Measurements from ENCODE around the gene MSANTD3. TPM values are rescaled to one million over a fixed set of nuclear protein-coding genes. Genes with fewer than 3 reads are reported as not detected.

MSANTD3 gene
- total and polyA plus RNA-seq, 9 of the 15 experiments (the other 6 are each of a cell fraction or from before 2014, with no cell fraction given), result 9.4 to 28.7 (median 22.3) TPM

GRCh38 chr9:100426530-100427365 is at the start of gene MSANTD3 (continued):
- TF ChIP-seq MTA1 (IDR thresholded peaks at IDR 0.05; ENCODE audit: borderline replicate concordance) (no peak), HNRNPK (IDR thresholded peaks at IDR 0.05; ENCODE audit: low read depth, low read length, poor library complexity, severe bottlenecking) (no peak), FOXJ2 (tag; IDR thresholded peaks at IDR 0.05) (peak; percentile 77; the same call in 1 of the 2 replicates), ZNF197 (CRISPR knock-in tag; IDR thresholded peaks at IDR 0.05; ENCODE audit: low read depth) (peak; percentile 66; the same call in 1 of the 2 replicates), FOXM1 (IDR thresholded peaks at IDR 0.05; ENCODE audit: low read depth) (0 out of 2 replicates have a peak, but pooled peaks have one; percentile 12), FOXM1 (CRISPR knock-in tag; IDR thresholded peaks at IDR 0.05; ENCODE audit: low read depth) (no peak), NBN (IDR thresholded peaks at IDR 0.05; ENCODE audit: low read depth) (0 out of 2 replicates have a peak, but pooled peaks have one; percentile 72), EP400 (IDR thresholded peaks at IDR 0.05) (peak; percentile 77), SAP30 (IDR thresholded peaks at IDR 0.05; ENCODE audit: borderline replicate concordance, insufficient read depth, low read depth, low read length, poor library complexity, severe bottlenecking) (no peak), FOSL1 (tag; conservative IDR thresholded peaks at IDR 0.05) (peak; percentile 82), ZNF12 (CRISPR knock-in tag; IDR thresholded peaks at IDR 0.05) (no peak), BRD9 (IDR thresholded peaks at IDR 0.05; ENCODE audit: low read depth, partially characterized antibody) (peak; percentile 52), TEAD4 (IDR thresholded peaks at IDR 0.05; ENCODE audit: low read length) (0 out of 2 replicates have a peak, but pooled peaks have one; percentile 7), TEAD4 (CRISPR knock-in tag; IDR thresholded peaks at IDR 0.05; ENCODE audit: borderline replicate concordance) (no peak), SP1 (CRISPR knock-in tag; IDR thresholded peaks at IDR 0.05) (peak; percentile 42; the same call in 1 of the 2 replicates), TBP (optimal IDR thresholded peaks at IDR 0.05; ENCODE audit: low read depth, low read length) (peak; percentile 65), FUS (optimal IDR thresholded peaks at IDR 0.05; ENCODE audit: low read depth, low read length) (no peak), XRCC3 (IDR thresholded peaks at IDR 0.05) (no peak), RUNX1 (IDR thresholded peaks at IDR 0.05; ENCODE audit: low read depth) (no peak), ZNF785 (CRISPR knock-in tag; IDR thresholded peaks at IDR 0.05) (no peak), ZFX (CRISPR knock-in tag; IDR thresholded peaks at IDR 0.05) (peak; percentile 73)

All from K562 (cell line).